Measurements from ENCODE around the gene KPTN.

Gene KPTN

DNA sequence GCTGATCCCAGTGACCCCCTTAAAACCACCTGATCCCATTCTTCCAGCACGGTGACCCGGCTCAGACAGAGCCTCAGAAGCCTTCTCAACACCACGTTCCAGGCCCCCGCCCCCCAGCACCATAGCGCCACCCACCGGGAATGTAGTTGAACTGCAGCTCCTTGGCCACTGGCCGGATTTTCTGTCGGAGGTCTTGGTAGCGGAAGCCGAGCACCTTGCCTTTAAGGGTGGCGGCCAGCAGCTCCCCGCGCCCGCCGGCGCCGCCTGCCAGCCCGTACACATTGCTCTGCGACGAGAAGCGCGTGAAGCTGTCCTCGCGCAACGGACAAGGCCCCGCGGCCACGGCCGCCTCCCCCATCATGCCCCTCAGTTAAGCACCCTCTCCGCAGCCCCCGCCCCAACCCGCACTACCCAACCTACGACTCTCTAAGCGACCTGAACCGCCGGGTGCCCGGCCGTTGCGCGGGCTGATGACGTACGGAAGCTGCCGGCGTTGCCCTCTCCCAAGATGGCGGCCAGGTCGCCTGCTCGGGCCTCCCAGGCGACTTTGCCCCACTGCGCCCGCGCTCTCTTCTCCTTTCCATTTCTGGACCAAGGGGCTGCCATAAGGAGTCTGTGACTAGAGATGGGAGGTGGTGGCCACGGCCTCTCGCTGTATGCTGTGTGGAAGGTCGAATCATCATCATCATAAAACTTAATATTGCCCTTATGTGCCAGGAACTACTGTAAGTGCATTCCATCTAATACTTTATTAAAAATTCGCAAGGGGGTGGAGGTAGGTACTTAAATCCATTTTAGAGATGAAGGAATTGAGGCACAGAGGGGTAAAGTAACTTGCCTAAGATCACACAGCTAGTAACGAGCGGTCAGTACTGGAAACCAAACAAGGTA lies at the start of gene KPTN:
Gene KPTN, minus strand, starts transcription at position 420 of the 891 bp plus-strand sequence. Its CDS starts 59 bp downstream, at position 361.
- TF ChIP-seq CTCF (IDR thresholded peaks at IDR 0.05) = peak; percentile 76

DNA sequence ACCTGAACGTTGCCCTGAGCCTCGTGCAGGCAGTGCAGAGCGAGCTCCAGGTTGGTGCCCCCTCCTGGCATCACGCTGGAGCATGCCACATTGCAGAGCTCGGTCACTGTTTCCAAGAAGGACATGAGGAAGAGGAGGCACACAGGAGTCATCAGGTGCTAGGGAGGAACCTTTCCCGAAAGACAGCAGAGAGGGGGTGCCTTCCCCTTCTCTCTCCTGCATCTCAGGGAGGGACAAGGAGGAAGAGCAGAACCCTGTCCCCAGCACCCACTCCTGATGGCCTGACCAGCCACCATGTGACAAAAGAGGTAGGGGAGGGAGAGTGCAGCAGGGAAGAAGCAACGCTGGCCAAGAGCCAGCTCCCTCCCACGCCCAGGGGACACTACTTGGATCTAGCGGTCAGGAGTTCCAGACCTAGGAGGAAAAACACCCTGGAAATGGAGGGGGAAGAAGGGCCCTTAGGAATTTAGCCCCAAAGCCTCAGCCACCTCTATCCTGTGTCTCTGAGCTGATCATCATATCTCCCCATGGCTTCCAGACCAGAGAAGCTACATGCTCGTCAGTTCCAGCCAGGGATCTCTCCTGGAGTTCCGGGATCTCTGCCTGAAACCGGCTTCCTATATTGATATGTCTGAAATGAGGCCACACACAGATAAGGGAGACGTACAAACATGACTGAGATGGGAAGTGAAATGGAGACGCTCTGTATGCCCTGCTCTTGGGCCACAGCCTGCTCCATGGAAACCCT lies 47.8 kb upstream of the KPTN start:
- no peak for TF ChIP-seq CTCF (IDR thresholded peaks at IDR 0.05)

DNA sequence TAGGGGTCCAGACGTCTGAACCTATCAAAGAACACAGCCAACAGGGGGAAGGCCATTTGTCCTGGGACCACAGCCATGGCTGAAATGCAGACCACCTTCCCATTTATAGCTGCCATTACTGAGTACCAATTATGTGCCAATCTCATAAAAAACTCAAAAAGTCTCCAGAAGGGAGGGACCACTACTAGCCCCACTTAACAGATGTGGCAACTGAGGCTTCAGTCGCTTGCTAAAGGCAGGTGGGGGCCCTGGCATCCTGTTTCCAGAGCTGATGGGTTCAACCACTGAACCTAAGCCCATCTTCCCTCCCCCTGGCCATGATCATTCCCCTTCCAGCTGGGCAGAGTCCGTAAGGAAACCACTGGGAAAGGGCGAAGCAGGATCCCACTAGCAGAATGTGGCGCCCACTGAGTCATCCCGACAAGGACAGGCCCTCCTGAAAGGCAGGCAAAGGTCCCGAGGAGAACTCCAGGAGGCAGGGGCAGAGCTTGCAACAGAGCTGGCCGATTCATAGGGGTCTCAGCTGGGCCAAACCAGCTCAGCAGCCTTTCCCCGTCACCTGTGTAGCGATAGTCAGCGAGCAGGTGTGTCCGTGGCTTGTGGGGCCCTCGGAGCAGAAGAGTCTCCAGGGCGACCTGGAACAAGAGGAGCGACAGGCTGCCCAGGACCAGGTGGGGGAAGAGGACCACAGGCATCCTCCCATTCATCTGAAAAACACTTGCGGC lies 45.2 kb upstream of the KPTN start:
- TF ChIP-seq CTCF (IDR thresholded peaks at IDR 0.05) = no peak

- TF ChIP-seq CTCF (IDR thresholded peaks at IDR 0.05) = no peak
Measured at GRCh38 chr19:47526798-47527197, 42.8 kb upstream of the KPTN start.

GRCh38 chr19:47523473-47523872 lies 39.5 kb upstream of the KPTN start:
- TF ChIP-seq CTCF (IDR thresholded peaks at IDR 0.05) = no peak

DNA sequence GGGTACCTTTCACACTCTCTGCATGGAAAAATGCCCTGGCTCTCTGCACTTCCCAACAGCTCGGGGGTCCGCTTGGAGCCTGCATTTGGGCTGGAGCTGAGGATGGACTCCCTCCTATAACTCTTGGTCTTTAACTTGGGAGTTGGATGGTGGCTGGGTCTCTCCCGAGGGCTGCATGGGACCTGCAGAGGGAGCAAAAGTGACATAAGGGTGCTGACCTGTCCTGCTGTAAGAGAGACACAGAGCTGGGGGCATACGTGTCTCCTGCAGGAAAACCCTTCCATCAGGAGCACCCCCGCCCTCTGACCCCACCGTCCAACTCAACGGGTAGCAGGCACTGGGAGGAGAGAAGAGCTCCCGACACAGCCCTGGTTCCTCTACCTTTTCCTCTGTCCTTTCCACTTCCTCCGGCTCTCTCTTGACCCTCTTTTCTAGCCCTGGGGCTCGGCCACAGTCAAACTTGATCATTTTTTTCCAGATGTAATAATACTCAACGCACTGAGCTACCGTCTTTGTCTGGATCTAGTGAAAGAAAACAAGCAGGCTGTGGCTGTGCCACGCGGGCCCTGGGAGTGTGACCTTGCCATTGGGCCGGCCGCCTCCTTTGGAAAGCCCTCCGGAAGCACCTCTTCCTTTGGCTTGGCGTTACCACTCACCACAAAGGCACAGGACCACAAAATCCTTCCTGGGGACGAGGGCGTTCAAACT lies 37.6 kb upstream of the KPTN start:
- TF ChIP-seq CTCF (IDR thresholded peaks at IDR 0.05) = no peak

DNA sequence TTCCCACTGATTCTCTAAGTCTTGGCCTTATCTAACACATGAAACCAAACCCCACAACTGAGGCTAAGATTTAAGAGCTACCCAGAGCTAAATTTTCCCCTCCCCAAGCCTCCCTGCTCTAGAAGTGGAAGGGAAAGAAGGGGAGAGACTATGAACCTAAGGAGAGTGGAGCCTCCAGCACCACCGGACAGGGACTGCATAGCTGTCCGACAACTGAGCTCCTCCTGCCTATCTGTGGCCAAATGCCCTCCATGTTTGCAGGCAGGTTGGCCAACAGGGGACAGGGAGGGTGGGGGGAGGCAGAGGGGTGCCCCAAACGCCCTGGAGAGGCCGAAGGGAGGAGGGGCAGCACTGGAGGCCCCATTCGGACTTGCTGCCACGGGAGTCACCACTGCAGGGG lies 36.8 kb upstream of the KPTN start:
- no peak for TF ChIP-seq CTCF (IDR thresholded peaks at IDR 0.05)

Measured in LNCAP (cell line).